MM.1S (cell line): ENCODE measurements around the gene RNPEP.

ENCODE experiments used
- EZH2 ChIP-seq: fragments of 300-600 bp; sonication (generic); optimal IDR thresholded peaks from 2 replicates; pipeline ENCODE3; 2017; ENCODE audit warnings: low read depth, mild to moderate bottlenecking, antibody characterized with exemption, low read length, mixed read lengths
- TF ChIP-seq, protein P1 (sequence below): fragments of 300-600 bp; sonication (generic); IDR thresholded peaks from 2 replicates; pipeline ENCODE4 v1.5.1; 2016; ENCODE audit warnings: antibody characterized with exemption, low read length, mixed read lengths

DNA sequence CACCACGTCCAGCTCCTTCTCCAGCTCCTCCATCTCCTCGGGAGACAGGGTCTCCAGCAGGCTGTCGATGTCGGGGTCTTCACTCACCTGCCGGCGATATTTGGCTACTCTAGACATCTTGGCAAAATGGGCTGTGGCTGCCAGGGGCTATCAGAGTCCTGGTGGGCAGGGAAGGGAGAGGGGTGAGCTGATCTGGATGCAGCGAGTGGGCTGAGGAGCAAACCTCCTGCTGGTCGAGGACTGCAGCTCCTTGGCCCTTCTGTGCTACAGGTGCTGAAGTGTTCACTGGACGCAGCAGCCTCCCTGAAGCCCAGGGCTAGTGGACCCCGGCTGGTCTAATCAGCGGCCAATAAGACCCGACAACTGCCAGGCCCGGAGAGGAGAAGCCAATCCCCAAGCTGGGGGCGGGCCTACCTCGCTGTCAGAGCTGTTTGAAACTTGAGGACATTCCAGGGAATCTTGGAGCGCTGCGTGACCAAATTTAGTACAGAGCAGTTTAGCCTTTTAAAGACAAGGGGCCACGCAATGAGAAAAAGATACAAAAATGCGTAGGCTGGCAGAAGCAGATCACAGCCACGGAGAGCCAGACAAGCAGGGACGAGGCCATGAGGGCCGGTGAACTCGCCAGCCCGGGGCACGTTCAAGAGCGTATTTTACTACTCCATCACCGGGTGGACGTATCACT lies 36.1 kb upstream of the RNPEP start, which contains the start of gene LMOD1:
- TF ChIP-seq, protein P1, sequence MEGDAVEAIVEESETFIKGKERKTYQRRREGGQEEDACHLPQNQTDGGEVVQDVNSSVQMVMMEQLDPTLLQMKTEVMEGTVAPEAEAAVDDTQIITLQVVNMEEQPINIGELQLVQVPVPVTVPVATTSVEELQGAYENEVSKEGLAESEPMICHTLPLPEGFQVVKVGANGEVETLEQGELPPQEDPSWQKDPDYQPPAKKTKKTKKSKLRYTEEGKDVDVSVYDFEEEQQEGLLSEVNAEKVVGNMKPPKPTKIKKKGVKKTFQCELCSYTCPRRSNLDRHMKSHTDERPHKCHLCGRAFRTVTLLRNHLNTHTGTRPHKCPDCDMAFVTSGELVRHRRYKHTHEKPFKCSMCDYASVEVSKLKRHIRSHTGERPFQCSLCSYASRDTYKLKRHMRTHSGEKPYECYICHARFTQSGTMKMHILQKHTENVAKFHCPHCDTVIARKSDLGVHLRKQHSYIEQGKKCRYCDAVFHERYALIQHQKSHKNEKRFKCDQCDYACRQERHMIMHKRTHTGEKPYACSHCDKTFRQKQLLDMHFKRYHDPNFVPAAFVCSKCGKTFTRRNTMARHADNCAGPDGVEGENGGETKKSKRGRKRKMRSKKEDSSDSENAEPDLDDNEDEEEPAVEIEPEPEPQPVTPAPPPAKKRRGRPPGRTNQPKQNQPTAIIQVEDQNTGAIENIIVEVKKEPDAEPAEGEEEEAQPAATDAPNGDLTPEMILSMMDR: no peak
- TF ChIP-seq EZH2: no peak
